ENCODE measurements around the gene AQP11.
"Not testable (repeated sequence)": the region's sequence is repeated elsewhere in the genome, so short reads cannot be mapped to it uniquely, and the experiment has no call there.

GRCh38 chr11:77575428-77575827 lies 14.3 kb upstream of the AQP11 start:
- TF ChIP-seq CTCF (IDR thresholded peaks at IDR 0.05; ENCODE audit: extremely low read depth in 1 of 2, insufficient read depth in 1 of 2, low read depth in 1 of 2, low read length in 2 of 2); EZH2 (IDR thresholded peaks at IDR 0.05; ENCODE audit: borderline replicate concordance, low read depth, low read length, severe bottlenecking); POLR2A (IDR thresholded peaks at IDR 0.05; ENCODE audit: low read depth, low read length); POLR2AphosphoS5 (IDR thresholded peaks at IDR 0.05; ENCODE audit: insufficient read depth, low read depth, low read length); JUN (IDR thresholded peaks at IDR 0.05; ENCODE audit: borderline replicate concordance, insufficient read depth, insufficient read length, low read depth); MYC (IDR thresholded peaks at IDR 0.05; ENCODE audit: low read depth, low read length); FOS (IDR thresholded peaks at IDR 0.05; ENCODE audit: borderline replicate concordance, insufficient read depth, low read length); GATA2 (IDR thresholded peaks at IDR 0.05; ENCODE audit: insufficient read depth, insufficient read length, low read depth, low read length): not testable (repeated sequence)
- TF ChIP-seq, protein P1, sequence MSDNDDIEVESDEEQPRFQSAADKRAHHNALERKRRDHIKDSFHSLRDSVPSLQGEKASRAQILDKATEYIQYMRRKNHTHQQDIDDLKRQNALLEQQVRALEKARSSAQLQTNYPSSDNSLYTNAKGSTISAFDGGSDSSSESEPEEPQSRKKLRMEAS (IDR thresholded peaks at IDR 0.05; ENCODE audit: insufficient read depth, insufficient read length) = not testable (repeated sequence)

All from endothelial cell of umbilical vein (primary cell).